H1 (cell line): ENCODE results near the gene LRRC8D. TPM values are rescaled to one million over a fixed set of nuclear protein-coding genes. Genes with fewer than 3 reads are reported as not detected.

Source experiments
- CTCF ChIA-PET: fragments of 300-600 bp; sonication (Branson Sonifier 250); formaldehyde crosslinking; loops from one replicate; lab custom pipeline; 2021; ENCODE audit not compliant: partially characterized antibody; lab: Charles Lee
- POLR2A ChIA-PET: fragments of 300-600 bp; sonication (Branson Sonifier 250); formaldehyde crosslinking; loops from one replicate; lab custom pipeline; 2021; ENCODE audit warnings: inconsistent platforms; ENCODE audit not compliant: partially characterized antibody; lab: Charles Lee
- DNase-seq, 2 experiments: peaks; one replicate each; pipeline versions ENCODE4 v3.0.0 to v3.0.0-alpha.2; 2010 to 2022; ENCODE audit warnings: low spot score in 2 of 2, low read depth in 1 of 2, mixed read lengths in 1 of 2
- FAIRE-seq: peaks from 2 replicates; lab custom pipeline; 2011; peaks lifted over from hg19 to GRCh38; lab: Jason Lieb, UNC
- H2AFZ ChIP-seq: 2 replicates; pipeline ENCODE4 v1.8.1; 2012; ENCODE audit warnings: low read length, inconsistent platforms
- H2AK5ac ChIP-seq: 2 replicates; pipeline ENCODE4 v1.6.1; 2013; ENCODE audit warnings: low read depth, low read length
- H2BK120ac ChIP-seq: replicated peaks from 2 replicates; pipeline ENCODE3; 2013; ENCODE audit warnings: low read depth, low read length, inconsistent platforms
- H2BK12ac ChIP-seq: 2 replicates; pipeline ENCODE4 v1.6.1; 2013; ENCODE audit warnings: low read depth, low read length
- H2BK15ac ChIP-seq: 2 replicates; pipeline ENCODE4 v1.6.1; 2013; ENCODE audit warnings: low read length
- H2BK20ac ChIP-seq: 2 replicates; pipeline ENCODE4 v1.6.1; 2013; ENCODE audit warnings: low read length
- H2BK5ac ChIP-seq: 2 replicates; pipeline ENCODE4 v1.6.1; 2013; ENCODE audit warnings: low read depth, low read length
- H3K14ac ChIP-seq: 2 replicates; pipeline ENCODE4 v1.6.1; 2013; ENCODE audit warnings: inconsistent platforms; ENCODE audit not compliant: insufficient read length
- H3K18ac ChIP-seq: 2 replicates; pipeline ENCODE4 v1.6.1; 2013; ENCODE audit warnings: low read length; ENCODE audit errors: extremely low read depth
- H3K23ac ChIP-seq: 2 replicates; pipeline ENCODE4 v1.6.1; 2013; ENCODE audit warnings: inconsistent platforms; ENCODE audit not compliant: insufficient read length
- H3K23me2 ChIP-seq: 2 replicates; pipeline ENCODE4 v1.6.1; 2013; ENCODE audit warnings: low read depth, low read length
- H3K27ac ChIP-seq: 2 replicates; pipeline ENCODE4 v1.6.1; 2011; ENCODE audit warnings: low read depth, low read length, inconsistent platforms
- H3K27me3 ChIP-seq, 4 experiments: replicated peaks in 1 of 4; 1 replicate in 1 of 4; 2 replicates in 3 of 4; pipeline versions ENCODE4 v1.6.1 to v1.8.1; 2011 to 2013; ENCODE audit warnings: low read length in 3 of 4, mild to moderate bottlenecking in 3 of 4, inconsistent platforms in 2 of 4, mixed read lengths in 2 of 4, moderate library complexity in 1 of 4; ENCODE audit not compliant: control insufficient read depth in 3 of 4, insufficient read depth in 3 of 4; ENCODE audit errors: extremely low read depth in 1 of 4
- H3K36me3 ChIP-seq, 4 experiments: 2 replicates each; pipeline versions ENCODE4 v1.6.1 to v1.8.1; 2011 to 2013; ENCODE audit warnings: mild to moderate bottlenecking in 4 of 4, low read length in 3 of 4, moderate library complexity in 2 of 4, control low read depth in 1 of 4, inconsistent platforms in 1 of 4; ENCODE audit not compliant: insufficient read depth in 4 of 4, control insufficient read depth in 2 of 4
- H3K4ac ChIP-seq: replicated peaks from 2 replicates; pipeline ENCODE3; 2013; ENCODE audit warnings: low read length, low read depth, mixed read lengths, inconsistent platforms; ENCODE audit not compliant: insufficient read length
- H3K4me1 ChIP-seq, 4 experiments: replicated peaks in 1 of 4; 1 replicate in 1 of 4; 2 replicates in 3 of 4; pipeline versions ENCODE4 v1.6.1 to v1.8.1; 2011 to 2013; ENCODE audit warnings: low read length in 3 of 4, inconsistent platforms in 2 of 4, mixed read lengths in 1 of 4; ENCODE audit not compliant: insufficient read depth in 4 of 4, control insufficient read depth in 3 of 4
- H3K4me2 ChIP-seq, 2 experiments: 2 replicates each; pipeline versions ENCODE4 v1.6.1 to v1.8.1; 2011 to 2013; ENCODE audit warnings: low read depth in 2 of 2, low read length in 2 of 2, control low read depth in 1 of 2, inconsistent platforms in 1 of 2, mild to moderate bottlenecking in 1 of 2; ENCODE audit not compliant: insufficient read depth in 1 of 2
- H3K4me3 ChIP-seq, 4 experiments: fragments of 200-600, 300-600 bp in 1 of 4; sonication (generic), shearing (Covaris generic), sonication (Bioruptor Twin) in 1 of 4; 2 replicates each; pipeline versions ENCODE4 v1.5.1 to v1.8.1; 2011 to 2016; ENCODE audit warnings: low read length in 4 of 4, low read depth in 3 of 4, control low read depth in 2 of 4, inconsistent platforms in 2 of 4, mild to moderate bottlenecking in 2 of 4, mixed read lengths in 1 of 4, moderate library complexity in 1 of 4; ENCODE audit not compliant: insufficient read depth in 2 of 4; ENCODE audit errors: extremely low read depth in 1 of 4
- H3K56ac ChIP-seq: replicated peaks from 2 replicates; pipeline ENCODE3; 2013; ENCODE audit warnings: low read depth, mild to moderate bottlenecking, mixed read lengths, low read length, inconsistent platforms; ENCODE audit not compliant: insufficient read length
- H3K79me1 ChIP-seq: 2 replicates; pipeline ENCODE4 v1.6.1; 2013; ENCODE audit warnings: low read depth, low read length, control low read depth
- H3K79me2 ChIP-seq, 2 experiments: 2 replicates each; pipeline versions ENCODE4 v1.6.1 to v1.8.1; 2012 to 2013; ENCODE audit warnings: low read length in 2 of 2, mild to moderate bottlenecking in 2 of 2, inconsistent platforms in 1 of 2; ENCODE audit not compliant: insufficient read depth in 2 of 2, control insufficient read depth in 1 of 2
- H3K9ac ChIP-seq, 4 experiments: replicated peaks in 1 of 4; 1 replicate in 1 of 4; 2 replicates in 3 of 4; pipeline versions ENCODE4 v1.6.1 to v1.8.1; 2011 to 2013; ENCODE audit warnings: low read depth in 3 of 4, low read length in 3 of 4, control low read depth in 2 of 4, mild to moderate bottlenecking in 2 of 4, moderate library complexity in 2 of 4, inconsistent platforms in 1 of 4; ENCODE audit errors: extremely low read depth in 1 of 4
- H3K9me3 ChIP-seq, 2 experiments: 2 replicates each; pipeline versions ENCODE4 v1.6.1 to v1.8.1; 2012 to 2013; ENCODE audit warnings: mild to moderate bottlenecking in 2 of 2, moderate library complexity in 2 of 2, control low read depth in 1 of 2, inconsistent platforms in 1 of 2, low read depth in 1 of 2, low read length in 1 of 2, mixed read lengths in 1 of 2; ENCODE audit not compliant: insufficient read depth in 2 of 2
- H4K20me1 ChIP-seq, 2 experiments: replicated peaks in 1 of 2; 2 replicates each; pipeline versions ENCODE3 to v1.8.1; 2011 to 2013; ENCODE audit warnings: inconsistent platforms in 2 of 2, low read length in 2 of 2, mild to moderate bottlenecking in 1 of 2; ENCODE audit not compliant: insufficient read depth in 2 of 2, control insufficient read depth in 1 of 2
- H4K5ac ChIP-seq: 2 replicates; pipeline ENCODE4 v1.6.1; 2013; ENCODE audit warnings: low read length, low read depth, mixed read lengths, inconsistent platforms; ENCODE audit not compliant: insufficient read length
- H4K8ac ChIP-seq: 2 replicates; pipeline ENCODE4 v1.8.0; 2013; ENCODE audit warnings: mild to moderate bottlenecking, moderate library complexity, low read length, inconsistent platforms; ENCODE audit not compliant: insufficient read depth; ENCODE audit errors: extremely low read depth
- H4K91ac ChIP-seq: replicated peaks from 2 replicates; pipeline ENCODE3; 2013; ENCODE audit warnings: low read length, mixed read lengths, inconsistent platforms; ENCODE audit not compliant: insufficient read length
- BACH1 ChIP-seq: IDR thresholded peaks from 2 replicates; pipeline ENCODE4 v1.6.1; 2012; ENCODE audit warnings: low read length, improper control_type of control experiment
- RNF2 ChIP-seq: fragments of 200-900, 300-1000 bp; sonication (generic); IDR thresholded peaks from 2 replicates; pipeline ENCODE4 v1.7.1; 2016; ENCODE audit warnings: borderline replicate concordance, low read depth, mild to moderate bottlenecking, antibody characterized with exemption, low read length; ENCODE audit not compliant: poor library complexity, severe bottlenecking; ENCODE audit errors: missing control alignments
- SIX5 ChIP-seq: IDR thresholded peaks from 2 replicates; pipeline ENCODE4 v1.6.1; 2011; ENCODE audit warnings: mild to moderate bottlenecking, low read depth, low read length
- SP4 ChIP-seq: IDR thresholded peaks from 2 replicates; pipeline ENCODE4 v1.6.1; 2012; ENCODE audit warnings: low read length, inconsistent platforms
- TAF7 ChIP-seq: optimal IDR thresholded peaks from 2 replicates; pipeline ENCODE3; 2011; ENCODE audit warnings: low read depth, mild to moderate bottlenecking, inconsistent platforms, low read length, moderate library complexity, borderline replicate concordance
- WGBS, 2 experiments: shearing (Covaris generic) in 1 of 2; methylation state at CpG; one replicate each; pipeline versions ENCODE4 v1.1.6 to v1.1.7; 2013 to 2015; ENCODE audit warnings: low lambda C conversion rate in 2 of 2, mixed read lengths in 2 of 2, inconsistent platforms in 1 of 2, low coverage in 1 of 2, missing lambda C conversion rate in 1 of 2; ENCODE audit not compliant: insufficient replicate concordance in 2 of 2, insufficient coverage in 1 of 2, insufficient read length in 1 of 2; ENCODE audit errors: extremely low coverage in 1 of 2, missing lambda C conversion rate in 1 of 2; 5-methylcytosine and 5-hydroxymethylcytosine counted together
- polyA plus RNA-seq, 7 experiments: library from polyadenylated mRNA; depleted of rRNA in 3 of 7; stranded (reverse) in 5 of 7; unstranded in 2 of 7; fragments of >200 nt in 5 of 7; fragments of 200-250 nt in 2 of 7; gene quantifications; 1 replicate in 5 of 7; 2 replicates in 1 of 7; 4 replicates in 1 of 7; pipeline versions ENCODE4 v1.2.1 to v1.2.3, GENCODE V29; 2011 to 2013; ENCODE audit warnings: missing spikeins in 2 of 7, mixed read lengths in 2 of 7
- total RNA-seq: library from RNA; stranded (reverse); fragmentation: NEBNext Ultra II Directional; extraction: Animal tissue kit (Norgen Biotek cat#: 25700); gene quantifications from 2 replicates; pipeline ENCODE4 v1.2.1, GENCODE V29; 2021

The LRRC8D gene
- total and polyA plus RNA-seq, 2 of the 8 experiments (the other 6 are each of a cell fraction or from before 2014, with no cell fraction given): 42.0 to 58.5 TPM

GRCh38 chr1:89965193-89965768 lies 144.4 kb downstream of the LRRC8D start:
- DNase-seq (no peak), FAIRE-seq (no peak)
- H2BK5ac ChIP-seq: no peak overlapping the region

More at GRCh38 chr1:89965193-89965768, 144.4 kb downstream of the LRRC8D start:
- ChIA-PET CTCF (interaction anchor here (1.0 to 1.3 kb wide), 3 partner anchors 10 to 13 kb away, joined by 3 to 4 read pairs (median 3); no protein-coding TSS in a partner anchor), POLR2A (no interaction called here)
- H3K23me2 ChIP-seq: no peaks in the 10 kb centered on the region
- no peak overlapping the region for H4K91ac ChIP-seq
- no peak overlapping the region for H4K5ac ChIP-seq
- TF ChIP-seq TAF7 (no peak), SP4 (no peak), RNF2 (no peak), SIX5 (no peak), BACH1 (no peak)
- WGBS, 2 experiments: 91% methylated on average over 4 of the region's 4 CpGs; no CpG with 5 or more reads in 1 of the 2 experiments
- no peaks in the 10 kb centered on the region for H3K9me3 ChIP-seq
- H3K79me1 ChIP-seq: no peaks in the 10 kb centered on the region
- H3K56ac ChIP-seq: no peak overlapping the region
- no peak overlapping the region for H3K4ac ChIP-seq
- no peak overlapping the region for H3K27ac ChIP-seq
- no peak overlapping the region for H3K4me2 ChIP-seq
- no peak overlapping the region for H2AK5ac ChIP-seq
- no peak overlapping the region for H4K8ac ChIP-seq
- H3K23ac ChIP-seq: no peak overlapping the region
- H3K9ac ChIP-seq: no peak overlapping the region
- no peak overlapping the region for H2BK20ac ChIP-seq
- no peak overlapping the region for H3K4me3 ChIP-seq
- H2BK12ac ChIP-seq: no peak overlapping the region
- no peak overlapping the region for H2BK120ac ChIP-seq
- no peak overlapping the region for H2AFZ ChIP-seq
- H3K18ac ChIP-seq: no peak overlapping the region
- H3K27me3 ChIP-seq: no peaks in the 10 kb centered on the region
- no peaks in the 10 kb centered on the region for H4K20me1 ChIP-seq
- no peak overlapping the region for H3K14ac ChIP-seq
- H3K36me3 ChIP-seq: no peaks in the 10 kb centered on the region
- no peak overlapping the region for H2BK15ac ChIP-seq
- no peaks in the 10 kb centered on the region for H3K79me2 ChIP-seq
- H3K4me1 ChIP-seq: no peaks in the 10 kb centered on the region
